ENCODE results near the gene KDR.

KDR gene

DNA sequence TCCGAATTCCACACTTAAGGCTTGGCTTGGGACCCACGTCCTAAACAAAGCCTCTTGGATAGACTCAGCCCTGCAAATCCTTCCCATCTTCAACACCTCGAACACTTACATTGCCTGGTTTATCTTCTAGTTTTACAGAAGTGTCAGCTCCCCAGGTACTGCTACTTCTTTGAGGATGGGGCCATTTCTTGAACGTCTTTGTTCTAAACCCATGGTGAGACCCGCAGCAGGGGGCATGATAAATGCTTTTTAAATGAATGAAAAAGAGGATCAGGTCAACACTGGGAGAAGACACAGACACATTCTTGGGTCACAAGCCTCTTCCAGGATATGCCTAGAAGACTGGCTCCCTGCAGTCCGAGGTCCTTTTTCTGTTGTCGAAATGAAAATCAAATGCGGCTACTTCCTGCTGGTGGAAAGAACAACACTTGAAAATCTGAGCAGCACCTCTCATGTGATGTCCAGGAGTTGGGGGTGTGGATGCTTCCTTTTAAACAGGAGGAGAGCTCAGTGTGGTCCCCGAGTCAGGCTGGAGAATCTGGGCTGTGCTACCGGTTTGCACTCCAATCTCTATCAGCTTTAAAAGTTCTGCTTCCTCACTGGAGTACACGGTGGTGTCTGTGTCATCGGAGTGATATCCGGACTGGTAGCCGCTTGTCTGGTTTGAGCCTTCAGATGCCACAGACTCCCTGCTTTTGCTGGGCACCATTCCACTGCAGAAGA is 45.8 kb downstream of the KDR start:
- DNase-seq (ENCODE audit: low read depth, low spot score): no peak

DNA sequence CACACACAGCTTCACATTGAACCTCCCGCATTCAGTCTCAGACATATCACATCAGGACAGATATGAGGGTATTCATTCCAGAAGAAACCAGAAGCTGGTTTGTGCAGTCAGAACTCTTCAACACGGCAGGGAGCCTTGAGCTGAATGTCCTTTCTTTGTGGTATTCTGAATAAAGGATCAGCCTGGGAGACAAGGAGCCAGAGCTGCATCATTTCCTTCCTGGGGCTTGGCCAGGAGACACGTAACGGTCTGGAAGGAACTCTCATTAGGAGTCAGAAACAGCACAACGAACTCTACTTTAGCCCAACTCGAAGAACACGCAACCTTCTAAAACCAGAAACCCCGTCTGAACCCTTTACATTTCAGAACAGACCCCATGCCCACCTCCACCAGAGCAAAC is 46.4 kb downstream of the KDR start:
- DNase-seq (ENCODE audit: low read depth, low spot score): no peak

DNA sequence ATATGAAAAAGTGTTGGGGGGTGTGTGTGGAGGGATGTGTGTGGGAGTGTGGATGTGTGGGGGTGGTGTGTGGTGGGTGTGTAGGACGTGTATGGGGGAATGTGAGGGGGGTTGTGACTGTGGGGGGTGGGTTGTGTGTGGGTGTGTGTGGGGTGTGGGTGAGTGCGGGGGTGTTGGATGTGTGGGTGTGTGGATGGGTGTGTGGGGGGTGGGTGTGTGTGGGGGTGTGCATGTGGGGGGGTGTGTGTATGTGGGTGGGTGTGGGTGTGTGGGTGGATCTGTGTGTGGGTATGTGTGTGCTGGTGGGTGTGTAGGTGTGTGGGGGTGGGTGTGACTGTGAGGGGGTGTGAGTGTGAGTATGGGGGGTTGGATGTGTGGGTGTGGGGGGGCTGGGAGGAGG is 47.8 kb downstream of the KDR start:
- DNase-seq (ENCODE audit: low read depth, low spot score): no peak

DNA sequence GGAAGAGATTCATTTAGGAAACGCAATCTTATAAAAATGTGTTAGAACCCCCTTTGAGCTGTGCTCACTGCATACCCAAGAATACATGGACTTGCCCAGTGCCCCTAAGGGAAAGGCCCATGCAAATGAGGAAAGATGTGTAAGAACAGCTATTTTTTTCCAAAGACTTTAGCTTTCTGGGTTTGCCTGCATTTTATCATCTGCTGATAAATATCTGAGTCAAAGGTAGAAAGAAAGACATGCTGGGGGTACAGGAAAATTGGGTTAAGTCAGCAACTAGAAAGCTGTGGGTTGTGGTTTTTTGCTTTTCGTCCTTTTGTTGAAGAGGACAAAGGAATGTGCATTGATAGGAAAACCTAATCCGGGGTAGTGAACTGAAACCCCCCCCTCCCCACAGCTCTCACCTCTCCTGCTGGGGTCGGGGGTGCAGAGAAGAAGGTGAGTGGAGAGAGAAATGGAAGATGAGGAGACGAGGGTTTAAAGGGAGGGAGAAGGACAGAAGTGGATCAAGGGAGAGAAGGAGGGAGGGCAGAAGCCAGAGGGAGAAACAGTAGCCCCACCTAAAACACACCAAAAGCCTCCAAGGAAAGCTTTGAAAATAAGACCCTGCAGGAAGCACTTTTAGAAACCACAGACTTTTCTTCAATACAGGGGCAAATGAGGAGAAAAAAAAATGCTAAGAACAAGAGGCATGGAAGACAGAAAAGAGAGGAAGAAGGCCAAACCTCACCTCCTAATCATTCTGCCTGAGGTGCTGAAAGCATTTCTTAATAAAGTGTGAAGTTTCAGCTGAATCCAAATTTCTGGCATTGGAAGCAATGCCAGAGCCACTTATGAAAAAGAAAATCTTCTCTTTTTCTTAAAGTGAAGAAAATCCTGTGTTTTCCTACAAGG is 49.3 kb downstream of the KDR start:
- no peak for DNase-seq (ENCODE audit: low read depth, low spot score)

DNA sequence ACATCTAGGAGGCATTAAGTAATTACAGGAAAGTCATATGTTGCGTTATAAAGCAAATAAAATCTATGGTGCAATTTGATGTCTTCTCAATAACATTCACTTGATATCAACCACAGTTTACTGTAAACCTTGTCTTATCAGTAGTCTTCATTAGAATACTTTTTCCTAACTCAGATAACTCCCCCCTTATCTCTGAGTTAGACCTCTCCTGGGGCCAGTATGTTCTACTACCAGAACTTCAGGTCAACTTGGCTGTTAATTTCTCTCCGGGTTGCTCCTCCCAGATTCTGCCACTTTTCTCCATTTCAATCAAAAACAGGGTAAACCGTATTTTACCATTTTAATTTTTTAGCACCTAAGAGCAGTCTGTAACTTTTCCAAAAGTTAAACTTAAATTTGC is 50.0 kb downstream of the KDR start:
- DNase-seq (ENCODE audit: low read depth, low spot score): no peak

DNA sequence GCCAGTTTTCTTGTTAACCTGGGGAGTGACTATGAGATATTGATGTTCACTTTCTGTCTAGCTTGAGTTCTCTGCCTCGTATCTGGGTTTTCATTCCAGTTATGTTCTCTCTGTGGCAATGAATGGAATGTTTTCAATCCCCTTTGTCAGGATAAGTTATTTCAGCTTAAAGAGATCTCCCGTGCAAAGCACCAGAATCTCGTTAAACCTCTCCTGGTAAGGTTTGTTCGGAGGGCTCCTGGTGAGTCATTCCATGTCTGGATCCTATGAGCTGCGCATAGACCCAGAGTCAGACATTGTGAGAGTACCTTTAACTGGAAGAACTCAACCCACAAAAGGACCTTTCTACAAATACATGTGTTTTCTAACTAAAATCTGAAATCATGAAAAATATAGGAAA is 51.0 kb downstream of the KDR start:
- no peak for DNase-seq (ENCODE audit: low read depth, low spot score)

DNA sequence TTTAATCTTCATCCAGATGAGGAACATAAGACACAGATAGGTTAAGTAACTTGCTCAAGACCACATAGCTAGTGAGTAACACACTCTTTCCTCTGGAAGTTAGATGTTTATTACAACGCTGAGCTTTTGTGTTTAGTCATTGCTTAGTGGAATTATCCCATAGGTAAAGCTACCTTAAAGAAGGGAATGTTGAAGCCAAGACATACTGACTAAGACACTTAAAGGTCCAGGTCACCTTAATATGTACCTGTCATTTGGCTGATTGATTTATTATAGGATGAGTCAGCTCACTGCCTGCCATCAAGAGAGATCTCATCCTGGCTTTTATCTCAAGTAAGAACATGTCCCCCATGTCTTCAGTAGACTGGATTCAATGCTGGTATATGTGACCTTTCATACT is 53.4 kb downstream of the KDR start:
- no peak for DNase-seq (ENCODE audit: low read depth, low spot score)

DNA sequence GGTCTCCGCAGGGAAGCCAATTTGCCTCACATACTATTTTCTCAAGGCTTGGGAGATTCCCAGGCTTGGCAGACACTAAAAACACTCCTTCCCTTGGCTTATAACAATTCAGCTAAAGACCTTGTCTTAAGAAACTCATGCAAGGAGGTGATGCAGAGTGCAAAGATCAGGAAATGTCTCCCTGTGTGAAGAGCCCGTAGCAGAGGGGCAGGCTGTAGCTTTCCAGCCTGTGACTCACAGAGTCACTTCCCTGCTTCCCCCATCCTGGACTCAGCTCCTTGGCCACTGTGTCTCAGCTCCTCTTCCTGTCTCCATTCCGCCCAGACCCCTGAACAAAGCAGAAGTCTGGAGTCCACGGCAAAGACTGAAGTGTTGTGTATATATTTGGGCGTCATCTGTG is 56.1 kb downstream of the KDR start:
- no peak for DNase-seq (ENCODE audit: low read depth, low spot score)

DNA sequence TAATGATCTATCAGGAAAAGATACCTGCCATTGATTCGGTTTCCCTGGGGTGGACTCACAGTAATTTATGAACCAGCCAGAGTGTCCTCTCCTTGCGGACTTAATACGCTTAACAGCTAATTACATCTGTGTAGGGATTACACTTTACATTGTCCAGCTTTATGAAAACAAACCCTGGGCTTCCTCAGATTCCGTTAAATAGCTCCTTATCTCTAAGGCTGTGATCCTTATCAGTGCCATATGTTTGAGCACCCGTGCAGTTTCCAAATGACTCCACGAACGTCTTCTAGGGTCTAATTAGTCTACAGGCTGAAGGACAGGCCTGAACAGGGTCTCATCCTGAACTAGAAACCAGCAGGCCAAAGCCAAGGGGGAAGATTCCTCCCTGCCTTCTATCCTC is 56.9 kb downstream of the KDR start:
- DNase-seq (ENCODE audit: low read depth, low spot score): no peak

DNA sequence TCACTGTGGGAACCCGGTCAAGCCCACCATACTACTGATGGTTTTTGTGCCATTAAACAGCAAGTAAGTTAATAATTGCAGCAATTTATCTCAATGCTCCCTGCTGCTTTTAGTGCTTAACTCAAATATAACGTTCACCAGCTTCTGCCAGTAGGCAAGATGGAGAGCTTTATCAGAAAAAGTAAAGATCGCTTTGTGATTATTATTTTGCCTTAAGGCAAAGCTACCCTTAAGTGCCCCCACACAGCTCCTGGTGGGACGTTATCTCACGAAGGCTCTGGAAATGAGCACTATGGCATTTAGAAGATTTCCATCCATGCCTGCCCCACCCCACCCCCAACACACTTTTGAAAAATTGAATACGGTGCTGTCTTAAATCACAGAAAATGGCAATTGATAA is 59.4 kb downstream of the KDR start:
- DNase-seq (ENCODE audit: low read depth, low spot score): no peak

DNA sequence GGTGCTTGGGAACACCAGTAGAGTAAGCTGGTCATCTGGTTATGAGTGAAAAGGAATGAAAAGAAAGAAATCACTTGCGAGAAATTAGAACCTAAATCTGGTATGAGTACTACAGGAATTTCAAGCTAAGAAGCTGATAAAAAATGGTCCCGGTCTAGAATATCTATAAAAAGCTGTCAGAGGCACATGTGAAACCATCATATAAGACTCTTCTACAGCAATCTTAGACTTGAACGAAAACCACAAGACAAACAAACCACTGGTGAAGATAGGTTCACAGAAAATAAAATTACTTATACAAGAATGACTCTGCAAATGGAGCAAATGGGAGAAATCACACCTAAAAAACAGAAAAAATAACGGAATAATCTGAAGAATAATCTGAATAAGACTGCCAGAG is 69.9 kb downstream of the KDR start:
- no peak for DNase-seq (ENCODE audit: low read depth, low spot score)

DNA sequence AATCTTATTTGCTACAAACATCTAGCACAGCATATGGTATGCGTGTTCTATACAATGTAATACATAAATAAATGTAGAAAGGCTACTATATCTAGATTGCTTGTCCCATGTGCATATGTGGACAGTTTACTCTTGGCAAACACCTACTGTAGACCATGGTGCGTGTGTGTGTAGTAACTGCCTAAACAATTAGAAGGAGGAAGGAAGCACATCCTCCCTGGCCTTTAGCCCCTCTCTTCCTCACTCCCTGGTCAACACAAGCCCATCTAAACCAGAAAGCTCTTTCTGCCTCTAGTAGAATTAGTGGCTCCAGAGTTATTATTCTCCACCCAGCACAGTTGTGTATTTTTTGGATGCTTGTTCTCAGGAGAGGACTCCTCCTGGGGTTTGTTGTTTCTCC is 73.9 kb downstream of the KDR start:
- DNase-seq (ENCODE audit: low read depth, low spot score): no peak

DNA sequence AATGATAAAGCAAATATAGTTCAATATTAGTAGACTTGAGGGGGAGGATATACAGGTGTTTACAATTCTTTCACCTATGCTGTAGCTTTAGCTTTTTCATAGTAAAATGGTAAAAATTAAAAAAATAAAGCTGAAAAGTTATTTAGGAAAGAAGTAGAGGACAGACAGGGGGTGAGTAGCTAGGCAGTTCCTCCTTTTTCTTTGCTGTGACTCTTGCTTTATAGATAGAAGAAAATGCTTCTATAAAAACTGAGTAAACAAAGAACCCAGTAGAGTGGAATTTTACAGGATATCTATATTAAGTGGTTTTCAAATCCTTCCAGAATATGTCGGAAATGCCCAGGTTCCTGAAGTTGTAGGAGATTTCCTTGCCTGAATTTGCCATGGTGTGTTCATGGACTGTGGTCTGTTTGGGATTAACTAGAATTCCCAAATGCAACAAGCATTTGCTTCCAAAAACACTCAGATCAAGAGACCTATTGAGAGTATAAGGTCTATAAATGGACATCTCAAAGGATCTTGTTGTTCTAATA is 74.9 kb downstream of the KDR start:
- DNase-seq (ENCODE audit: low read depth, low spot score): no peak

DNA sequence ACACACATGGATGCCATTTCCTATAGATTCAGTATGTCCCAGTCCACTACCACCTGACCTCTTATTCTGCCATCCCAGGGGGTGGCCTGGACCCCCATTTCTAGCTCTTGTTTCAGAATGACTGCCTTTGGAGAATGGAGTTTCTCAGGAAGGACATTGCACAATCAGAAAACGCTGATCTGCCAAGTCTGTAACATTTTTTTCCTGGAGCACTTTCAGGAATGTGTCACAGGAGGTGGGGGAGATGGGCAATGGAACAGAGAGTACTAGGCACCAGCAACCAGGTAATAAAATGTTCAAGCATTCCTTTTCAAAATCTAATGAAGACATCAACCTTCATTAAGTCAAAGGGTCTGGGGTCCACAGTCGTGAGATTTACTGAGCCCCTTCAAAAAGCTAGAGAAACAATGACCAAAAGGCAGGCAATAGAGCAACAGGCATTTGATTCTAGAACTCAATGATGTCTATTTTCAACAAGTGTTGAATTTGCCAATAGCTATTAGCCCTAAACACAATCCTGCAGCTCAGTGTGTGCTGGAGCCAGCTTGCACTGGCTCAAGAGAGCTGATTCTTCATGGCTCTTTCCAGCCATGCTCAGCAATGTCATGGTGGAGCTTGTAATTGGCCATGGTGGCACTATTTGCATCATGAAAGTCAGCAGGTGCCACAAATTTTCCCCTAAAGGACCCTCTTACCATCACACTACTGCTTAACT is 87.1 kb downstream of the KDR start:
- DNase-seq (ENCODE audit: low read depth, low spot score): no peak

DNA sequence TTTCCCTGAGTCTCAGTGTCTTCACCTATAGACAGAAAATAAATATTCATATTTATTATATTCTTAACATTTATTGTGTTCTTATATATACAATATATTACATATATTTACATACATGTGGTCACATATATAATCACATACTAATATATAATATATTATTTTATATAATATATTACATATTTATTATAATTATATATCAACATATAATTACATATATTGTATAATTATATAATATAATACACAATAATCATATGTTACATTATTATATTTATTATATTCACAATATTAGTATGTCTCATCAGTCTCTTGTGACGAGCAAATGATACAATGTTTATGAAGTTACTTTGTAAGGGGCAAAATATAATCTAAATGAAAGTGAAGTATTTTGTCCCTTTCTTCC is 87.7 kb downstream of the KDR start:
- no peak for DNase-seq (ENCODE audit: low read depth, low spot score)

DNA sequence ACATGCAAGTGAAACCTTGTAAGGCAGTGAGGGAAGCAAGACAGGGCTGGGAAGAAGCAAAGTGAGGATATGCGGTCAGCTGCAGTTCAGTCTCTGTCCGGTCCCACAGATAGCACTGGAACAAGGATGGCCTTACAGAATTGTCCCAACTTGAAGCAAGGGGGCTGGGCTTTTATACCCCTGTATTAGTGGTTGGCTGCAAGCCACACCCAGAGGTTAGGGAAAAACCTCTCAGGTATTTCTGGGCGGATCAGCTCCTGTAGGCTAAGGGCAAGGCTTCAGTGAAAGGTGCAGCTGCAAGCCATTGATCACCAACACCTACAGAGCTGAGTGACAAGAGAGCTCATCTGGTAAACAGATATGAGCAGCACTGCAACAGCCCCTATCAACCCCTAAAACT is 89.0 kb downstream of the KDR start:
- DNase-seq (ENCODE audit: low read depth, low spot score): no peak

DNA sequence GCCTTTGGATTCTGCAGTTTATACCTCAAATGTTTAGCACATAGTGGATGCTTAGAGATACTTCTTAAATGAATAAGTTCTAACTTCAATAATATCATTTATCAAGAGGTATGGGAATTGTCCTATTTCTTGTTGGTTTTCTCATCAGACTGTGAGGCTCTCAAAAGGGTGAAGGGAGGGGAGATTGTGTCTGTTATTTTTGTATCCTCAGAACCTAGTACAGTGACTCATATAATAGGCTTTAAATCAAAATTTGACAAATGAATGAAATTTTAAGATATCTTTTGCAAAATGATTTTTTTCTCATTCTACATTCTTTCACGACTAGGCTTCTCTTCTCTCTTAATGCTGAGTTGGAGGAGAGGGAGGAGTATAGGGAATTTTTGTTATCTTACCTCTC is 89.5 kb downstream of the KDR start:
- DNase-seq (ENCODE audit: low read depth, low spot score): no peak

DNA sequence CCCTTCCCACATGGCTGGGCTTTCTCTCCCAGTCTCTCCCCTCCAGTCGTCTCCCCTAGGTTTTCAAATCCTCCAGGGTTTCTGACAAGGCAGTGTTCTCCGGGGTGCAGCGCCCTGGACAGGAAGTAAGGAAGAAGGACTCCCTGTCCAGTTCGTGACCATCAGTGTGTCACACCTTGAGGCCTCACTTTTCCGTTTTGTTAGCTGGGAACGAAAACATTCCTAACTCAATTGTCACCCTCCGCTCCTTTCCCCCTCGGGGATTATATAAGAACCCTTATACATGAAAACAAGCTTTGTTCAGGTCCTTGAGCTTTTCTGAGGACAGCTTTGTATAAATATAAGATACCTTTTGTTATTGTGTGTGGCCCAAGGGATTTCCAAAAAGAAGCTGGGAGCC is 92.1 kb downstream of the KDR start:
- no peak for DNase-seq (ENCODE audit: low read depth, low spot score)

DNA sequence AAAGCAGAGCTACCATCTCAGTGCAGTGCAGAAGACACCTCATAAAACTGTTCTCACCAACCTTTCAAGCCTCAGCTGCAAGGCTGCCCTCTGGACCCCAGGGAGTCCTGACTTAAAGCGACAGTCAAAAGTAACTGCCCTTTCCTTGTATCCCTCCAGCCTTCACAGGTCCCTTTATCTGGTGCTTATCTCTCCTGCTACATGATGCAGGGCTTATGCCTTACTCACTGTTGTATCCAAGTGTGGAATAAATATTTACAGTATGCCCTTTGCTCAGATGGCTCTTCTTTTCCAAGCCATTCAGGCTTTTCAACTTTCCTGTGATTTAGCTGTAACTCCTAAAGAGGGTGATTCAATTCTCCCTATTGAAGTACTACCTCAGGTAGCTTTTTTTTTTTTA is 92.6 kb downstream of the KDR start:
- no peak for DNase-seq (ENCODE audit: low read depth, low spot score)

DNA sequence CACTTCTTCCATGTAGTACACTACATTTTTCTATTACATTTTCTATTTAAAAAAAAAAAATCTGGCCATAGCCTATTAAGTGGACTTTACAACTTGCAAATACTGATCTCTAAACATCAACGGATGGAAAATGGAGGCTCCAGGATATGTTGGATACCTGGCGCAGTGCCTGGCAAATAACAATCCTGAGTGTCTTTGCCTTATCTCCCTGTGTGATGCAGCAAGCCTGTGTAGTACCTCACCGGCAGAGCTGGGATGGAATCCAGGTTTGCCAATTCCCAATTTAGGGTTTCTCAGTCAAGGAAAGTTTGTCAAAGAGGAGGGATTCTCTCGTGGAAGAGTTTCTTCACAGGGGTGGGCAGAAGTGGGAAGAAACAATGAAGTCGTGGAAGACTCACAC is 93.2 kb downstream of the KDR start:
- DNase-seq (ENCODE audit: low read depth, low spot score): no peak

DNA sequence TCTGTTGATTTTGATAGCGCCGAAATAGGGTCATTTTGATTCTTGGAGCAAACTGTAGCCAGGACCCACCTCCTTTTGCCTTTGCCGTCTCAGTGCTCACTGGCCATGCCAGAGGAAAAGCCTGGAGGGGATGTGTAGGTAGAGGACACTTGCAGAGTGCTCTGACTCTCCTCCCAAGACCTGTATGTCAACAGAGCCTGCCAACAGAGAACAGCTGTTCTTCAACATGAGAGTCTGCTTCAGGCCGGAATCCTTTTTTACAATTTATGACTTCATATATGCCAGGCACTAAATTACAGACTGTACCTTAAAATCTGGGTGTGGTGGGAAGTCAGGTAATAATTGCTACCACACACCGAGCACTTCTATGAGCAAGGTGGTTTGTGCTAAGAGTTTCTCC is 94.2 kb downstream of the KDR start:
- DNase-seq (ENCODE audit: low read depth, low spot score): no peak

DNA sequence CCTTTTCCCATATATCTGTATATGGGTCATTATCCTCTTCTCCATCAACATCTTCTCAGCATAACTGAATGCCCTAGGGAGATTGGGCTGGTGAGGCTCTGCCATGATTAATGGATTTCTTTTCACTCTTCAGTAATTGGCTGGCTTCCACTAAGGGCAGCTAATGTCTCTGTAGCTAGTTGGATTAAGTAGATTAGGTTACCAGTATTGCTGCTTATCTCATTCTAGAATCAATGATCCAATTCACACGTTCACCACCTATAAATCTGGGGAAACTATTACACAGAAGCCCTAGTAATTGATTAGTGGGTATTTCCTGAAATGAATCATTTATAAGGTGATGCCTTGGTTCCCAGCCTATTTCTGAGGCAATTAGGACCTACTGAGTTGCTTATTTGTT is 94.8 kb downstream of the KDR start:
- no peak for DNase-seq (ENCODE audit: low read depth, low spot score)

Measured in activated CD4-positive, CD25-positive, alpha-beta regulatory T cell treated with anti-CD3 and anti-CD28 coated beads, Interleukin-2, amount 50 U/mL, for 16 hours (primary cell).